GM10266 (cell line): ENCODE measurements around the gene DOK3.

Experiments
- DNase-seq: peaks from one replicate; pipeline ENCODE4 v3.0.0; 2012; ENCODE audit errors: extremely low spot score
- CTCF ChIP-seq: IDR thresholded peaks from 2 replicates; pipeline ENCODE4 v1.5.1; 2012; ENCODE audit warnings: mild to moderate bottlenecking, low read depth; ENCODE audit not compliant: control insufficient read depth, insufficient read depth; ENCODE audit errors: missing control alignments

DOK3 gene

GRCh38 chr5:177545487-177546257 is 36.0 kb upstream of the DOK3 start:
- TF ChIP-seq CTCF = no peak
- DNase-seq = no peak

- DNase-seq = no peak
- TF ChIP-seq CTCF = no peak
Observed at GRCh38 chr5:177542816-177543465, 33.3 kb upstream of the DOK3 start.

- DNase-seq = no peak
- no peak for TF ChIP-seq CTCF
Observed at GRCh38 chr5:177540438-177540837, 30.8 kb upstream of the DOK3 start.

GRCh38 chr5:177539411-177539810 is 29.8 kb upstream of the DOK3 start:
- no peak for DNase-seq
- no peak for TF ChIP-seq CTCF

GRCh38 chr5:177538876-177539275 is 29.2 kb upstream of the DOK3 start:
- no peak for DNase-seq
- no peak for TF ChIP-seq CTCF

- no peak for TF ChIP-seq CTCF
- DNase-seq = no peak
Observed at GRCh38 chr5:177537389-177538361, 28.0 kb upstream of the DOK3 start.
